K562 (cell line): Measurements from ENCODE around the gene PITX2. TPM values are rescaled to one million over a fixed set of nuclear protein-coding genes. Genes with fewer than 3 reads are reported as not detected.

ENCODE experiments used
- ATAC-seq: fragments of 200-7000 bp; cut with Tn5 transposase; 3 replicates; pipeline ENCODE4 v1.9.1; 2020; ENCODE audit warnings: moderate library complexity
- BruUV-seq: library from RNA; stranded (reverse); fragments of 400-500 nt; replicated peaks from 2 replicates; lab custom pipeline; 2021; lab: Mats Ljungman, UMichigan
- CTCF ChIA-PET: fragments of 300-600 bp; formaldehyde crosslinking; extraction: SDS; loops from one replicate; lab custom pipeline; 2021; ENCODE audit warnings: low intra/inter-chr PET ratio; lab: Yijun Ruan, JAX
- POLR2A ChIA-PET: fragments of 300-600, 350-650 bp; sonication (Branson Sonifier 250); formaldehyde crosslinking; extraction: SDS; loops from one replicate; lab custom pipeline; 2021; ENCODE audit warnings: antibody characterized with exemption, inconsistent platforms; lab: Yijun Ruan, JAX
- DNase-seq, 4 experiments: peaks; one replicate each; pipeline versions ENCODE4 v3.0.0 to v3.0.0-alpha.2; 2011 to 2018; ENCODE audit warnings: low spot score in 3 of 4, mixed read lengths in 3 of 4; ENCODE audit errors: extremely low read depth in 1 of 4
- FAIRE-seq: peaks from 2 replicates; lab custom pipeline; 2011; peaks lifted over from hg19 to GRCh38; lab: Jason Lieb, UNC
- H2AFZ ChIP-seq: 2 replicates; pipeline ENCODE4 v1.6.0; 2011; ENCODE audit warnings: low read depth, low read length, control low read depth, inconsistent platforms
- H3K27ac ChIP-seq: fragments of 200-600 bp; 3 replicates; pipeline ENCODE4 v1.8.0; 2011; ENCODE audit warnings: low read depth, mild to moderate bottlenecking, control low read depth, inconsistent platforms, low read length, moderate library complexity, mixed read lengths; ENCODE audit errors: extremely low read depth
- H3K27me3 ChIP-seq, 2 experiments: fragments of 300-600 bp in 1 of 2; 2 replicates in 1 of 2; 3 replicates in 1 of 2; pipeline versions ENCODE4 v1.6.0 to v1.8.0; 2011; ENCODE audit warnings: inconsistent platforms in 2 of 2, low read length in 2 of 2, mild to moderate bottlenecking in 1 of 2, mixed read lengths in 1 of 2, moderate library complexity in 1 of 2; ENCODE audit not compliant: control insufficient read depth in 2 of 2, insufficient read depth in 2 of 2
- H3K36me3 ChIP-seq: fragments of 300-600 bp; 3 replicates; pipeline ENCODE4 v1.8.0; 2011; ENCODE audit warnings: mild to moderate bottlenecking, low read length, inconsistent platforms; ENCODE audit not compliant: control insufficient read depth, insufficient read depth
- H3K4me1 ChIP-seq, 2 experiments: fragments of 200-600 bp in 1 of 2; replicated peaks in 1 of 2; 2 replicates in 1 of 2; 3 replicates in 1 of 2; pipeline versions ENCODE4 v1.5.1 to v1.8.0; 2011; ENCODE audit warnings: inconsistent platforms in 2 of 2, low read length in 2 of 2, mild to moderate bottlenecking in 1 of 2, mixed read lengths in 1 of 2, moderate library complexity in 1 of 2; ENCODE audit not compliant: control insufficient read depth in 2 of 2, insufficient read depth in 2 of 2
- H3K4me2 ChIP-seq: 2 replicates; pipeline ENCODE4 v1.6.1; 2011; ENCODE audit warnings: low read length, control low read depth, inconsistent platforms, mixed read lengths; ENCODE audit not compliant: insufficient read depth
- H3K4me3 ChIP-seq: fragments of 200-600 bp; sonication (generic), shearing (Covaris generic); 2 replicates; pipeline ENCODE4 v1.5.1; 2016; ENCODE audit warnings: control low read depth, inconsistent platforms
- H3K79me2 ChIP-seq: fragments of 200-600 bp; 3 replicates; pipeline ENCODE4 v1.8.0; 2011; ENCODE audit warnings: low read length, inconsistent platforms; ENCODE audit not compliant: control insufficient read depth, insufficient read depth
- H3K9ac ChIP-seq, 2 experiments: 2 replicates each; pipeline versions ENCODE4 v1.6.0 to v1.6.1; 2011; ENCODE audit warnings: low read depth in 2 of 2, low read length in 2 of 2, control low read depth in 1 of 2, inconsistent platforms in 1 of 2, mild to moderate bottlenecking in 1 of 2, mixed read lengths in 1 of 2; ENCODE audit not compliant: insufficient read depth in 1 of 2
- H3K9me1 ChIP-seq: one replicate; pipeline ENCODE4 v1.6.0; 2011; ENCODE audit warnings: inconsistent platforms, mild to moderate bottlenecking, low read length, moderate library complexity; ENCODE audit not compliant: control insufficient read depth, insufficient read depth
- H3K9me3 ChIP-seq: replicated peaks from 2 replicates; pipeline ENCODE4 v1.5.1; 2011; ENCODE audit warnings: low read depth, low read length, inconsistent platforms; ENCODE audit not compliant: control insufficient read depth, insufficient read depth
- H4K20me1 ChIP-seq: replicated peaks from 2 replicates; pipeline ENCODE4 v1.6.1; 2011; ENCODE audit warnings: low read length, inconsistent platforms, mixed read lengths; ENCODE audit not compliant: control insufficient read depth, insufficient read depth
- CCNT2 ChIP-seq: IDR thresholded peaks from 2 replicates; pipeline ENCODE4 v1.6.1; 2011; ENCODE audit warnings: borderline replicate concordance, low read depth, mild to moderate bottlenecking, moderate library complexity, mixed read lengths, low read length; ENCODE audit not compliant: insufficient read length; ENCODE audit errors: extremely low read depth
- GABPB1 ChIP-seq: sonication (generic); formaldehyde crosslinking; IDR thresholded peaks from 2 replicates; pipeline ENCODE4 v1.8.0; 2022; ENCODE audit warnings: mild to moderate bottlenecking, missing genetic modification reagents
- GATAD2B ChIP-seq: fragments of 450-650 bp; IDR thresholded peaks from 2 replicates; pipeline ENCODE4 v1.6.1; 2017; ENCODE audit warnings: mild to moderate bottlenecking, borderline replicate concordance
- KLF1 ChIP-seq: fragments of 450-650 bp; IDR thresholded peaks from 2 replicates; pipeline ENCODE4 v1.6.1; 2016; ENCODE audit warnings: missing genetic modification characterization, missing compliant biosample characterization
- NFATC3 ChIP-seq: fragments of 450-650 bp; IDR thresholded peaks from 2 replicates; pipeline ENCODE4 v1.6.1; 2017; ENCODE audit warnings: mild to moderate bottlenecking
- SRSF7 ChIP-seq: fragments of 200-400 bp; formaldehyde crosslinking; optimal IDR thresholded peaks from 2 replicates; pipeline ENCODE3; 2017; ENCODE audit warnings: mild to moderate bottlenecking, low read depth, low read length
- WGBS: fragments of 100-300 bp; shearing (Covaris generic); methylation state at CpG from one replicate; pipeline ENCODE4 v1.1.6; 2016; ENCODE audit warnings: low coverage, mixed read lengths; ENCODE audit not compliant: insufficient coverage; ENCODE audit errors: missing lambda C conversion rate; 5-methylcytosine and 5-hydroxymethylcytosine counted together
- in situ Hi-C: fragments of 300-500 bp; cut with MboI; formaldehyde crosslinking; loops from 4 replicates; pipeline ENCODE4 v1.15.0; 2018; ENCODE audit warnings: inconsistent platforms, mixed read lengths
- intact Hi-C: fragments of 100-400 bp; cut with micrococcal nuclease; formaldehyde crosslinking; loops from 2 replicates; pipeline ENCODE4 v1.14.2; 2022
- polyA plus RNA-seq, 8 experiments: library from polyadenylated mRNA; depleted of rRNA in 4 of 8; stranded (reverse) in 5 of 8; unstranded in 3 of 8; fragments of >200 nt; fragmentation: Nextera tagmentation in 2 of 8; fragmentation: Illumina TruSeq in 1 of 8; extraction: Ambion mirVana in 2 of 8; extraction: Trizol in 1 of 8; gene quantifications; 2 replicates each; pipeline versions ENCODE4 v1.2.1 to v1.2.3, GENCODE V29; 2011 to 2014; ENCODE audit warnings: inconsistent platforms in 1 of 8, missing spikeins in 1 of 8
- total RNA-seq, 7 experiments: library from RNA; depleted of rRNA in 6 of 7; stranded (reverse); fragments of >200 nt in 6 of 7; fragmentation: Illumina TruSeq in 2 of 7; extraction: Trizol in 2 of 7; gene quantifications; 2 replicates each; pipeline versions ENCODE4 v1.2.1 to v1.2.3, GENCODE V29; 2011 to 2021; ENCODE audit warnings: low replicate concordance in 1 of 7
- TF ChIP-seq, protein P1 (sequence below): sonication (generic); formaldehyde crosslinking; IDR thresholded peaks from 2 replicates; pipeline ENCODE4 v1.9.0; 2022; ENCODE audit warnings: mild to moderate bottlenecking, missing genetic modification reagents
- TF ChIP-seq, protein P2 (sequence below), 2 experiments: fragments of 150-350 bp in 1 of 2; IDR thresholded peaks; 2 replicates each; pipeline ENCODE4 v1.6.1; 2012 to 2016; ENCODE audit warnings: low read depth in 2 of 2, low read length in 2 of 2, mild to moderate bottlenecking in 1 of 2, moderate library complexity in 1 of 2
- TF ChIP-seq, protein P3 (sequence below): fragments of 450-650 bp; formaldehyde crosslinking; IDR thresholded peaks from 2 replicates; pipeline ENCODE4 v1.4.0; 2020; ENCODE audit warnings: mild to moderate bottlenecking, mixed read lengths
- TF ChIP-seq, protein P4 (sequence below): IDR thresholded peaks from 2 replicates; pipeline ENCODE4 v1.6.1; 2014; ENCODE audit warnings: antibody characterized with exemption
- TF ChIP-seq, protein P5 (sequence below): fragments of 450-650 bp; formaldehyde crosslinking; conservative IDR thresholded peaks from 2 replicates; pipeline ENCODE4 v1.4.0; 2022; ENCODE audit warnings: mild to moderate bottlenecking, missing genetic modification characterization

The PITX2 gene
- total and polyA plus RNA-seq, 9 of the 15 experiments (the other 6 are each of a cell fraction or from before 2014, with no cell fraction given) = 0.08 TPM; not detected in 8

DNA sequence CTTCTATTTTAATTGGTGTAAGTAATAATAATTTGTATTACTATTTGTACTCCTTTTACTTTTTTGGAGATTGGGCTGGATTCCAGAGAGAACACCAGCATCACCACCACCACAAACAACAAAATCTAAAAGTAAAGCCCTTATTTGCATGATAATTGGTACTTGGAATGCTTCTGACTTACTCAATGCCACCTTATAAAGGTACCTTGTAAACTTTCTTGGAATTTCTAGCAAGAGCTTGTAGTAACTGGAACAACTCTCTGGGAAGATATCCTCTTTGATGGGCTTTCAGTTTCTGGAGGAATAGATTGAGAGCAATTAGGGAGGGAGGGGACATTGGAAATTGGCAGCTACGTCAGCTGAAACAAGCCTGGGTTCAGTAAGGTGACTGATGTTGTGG is 20.2 kb upstream of the PITX2 start:
- ChIA-PET CTCF (no interaction called here), POLR2A (no interaction called here)
- no peak overlapping the region for H2AFZ ChIP-seq
- no peaks in the 10 kb centered on the region for H3K9me1 ChIP-seq
- TF ChIP-seq NFATC3 (no peak), KLF1 (tag) (no peak), GATAD2B (no peak), CCNT2 (no peak), SRSF7 (no peak), GABPB1 (CRISPR knock-in tag) (no peak)
- TF ChIP-seq, protein P1, sequence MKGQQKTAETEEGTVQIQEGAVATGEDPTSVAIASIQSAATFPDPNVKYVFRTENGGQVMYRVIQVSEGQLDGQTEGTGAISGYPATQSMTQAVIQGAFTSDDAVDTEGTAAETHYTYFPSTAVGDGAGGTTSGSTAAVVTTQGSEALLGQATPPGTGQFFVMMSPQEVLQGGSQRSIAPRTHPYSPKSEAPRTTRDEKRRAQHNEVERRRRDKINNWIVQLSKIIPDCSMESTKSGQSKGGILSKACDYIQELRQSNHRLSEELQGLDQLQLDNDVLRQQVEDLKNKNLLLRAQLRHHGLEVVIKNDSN (CRISPR knock-in tag) = no peak
- TF ChIP-seq, protein P2, sequence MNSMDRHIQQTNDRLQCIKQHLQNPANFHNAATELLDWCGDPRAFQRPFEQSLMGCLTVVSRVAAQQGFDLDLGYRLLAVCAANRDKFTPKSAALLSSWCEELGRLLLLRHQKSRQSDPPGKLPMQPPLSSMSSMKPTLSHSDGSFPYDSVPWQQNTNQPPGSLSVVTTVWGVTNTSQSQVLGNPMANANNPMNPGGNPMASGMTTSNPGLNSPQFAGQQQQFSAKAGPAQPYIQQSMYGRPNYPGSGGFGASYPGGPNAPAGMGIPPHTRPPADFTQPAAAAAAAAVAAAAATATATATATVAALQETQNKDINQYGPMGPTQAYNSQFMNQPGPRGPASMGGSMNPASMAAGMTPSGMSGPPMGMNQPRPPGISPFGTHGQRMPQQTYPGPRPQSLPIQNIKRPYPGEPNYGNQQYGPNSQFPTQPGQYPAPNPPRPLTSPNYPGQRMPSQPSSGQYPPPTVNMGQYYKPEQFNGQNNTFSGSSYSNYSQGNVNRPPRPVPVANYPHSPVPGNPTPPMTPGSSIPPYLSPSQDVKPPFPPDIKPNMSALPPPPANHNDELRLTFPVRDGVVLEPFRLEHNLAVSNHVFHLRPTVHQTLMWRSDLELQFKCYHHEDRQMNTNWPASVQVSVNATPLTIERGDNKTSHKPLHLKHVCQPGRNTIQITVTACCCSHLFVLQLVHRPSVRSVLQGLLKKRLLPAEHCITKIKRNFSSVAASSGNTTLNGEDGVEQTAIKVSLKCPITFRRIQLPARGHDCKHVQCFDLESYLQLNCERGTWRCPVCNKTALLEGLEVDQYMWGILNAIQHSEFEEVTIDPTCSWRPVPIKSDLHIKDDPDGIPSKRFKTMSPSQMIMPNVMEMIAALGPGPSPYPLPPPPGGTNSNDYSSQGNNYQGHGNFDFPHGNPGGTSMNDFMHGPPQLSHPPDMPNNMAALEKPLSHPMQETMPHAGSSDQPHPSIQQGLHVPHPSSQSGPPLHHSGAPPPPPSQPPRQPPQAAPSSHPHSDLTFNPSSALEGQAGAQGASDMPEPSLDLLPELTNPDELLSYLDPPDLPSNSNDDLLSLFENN (IDR thresholded peaks at IDR 0.05; ENCODE audit: low read depth in 2 of 2, low read length in 2 of 2) = no peak
- TF ChIP-seq, protein P3, sequence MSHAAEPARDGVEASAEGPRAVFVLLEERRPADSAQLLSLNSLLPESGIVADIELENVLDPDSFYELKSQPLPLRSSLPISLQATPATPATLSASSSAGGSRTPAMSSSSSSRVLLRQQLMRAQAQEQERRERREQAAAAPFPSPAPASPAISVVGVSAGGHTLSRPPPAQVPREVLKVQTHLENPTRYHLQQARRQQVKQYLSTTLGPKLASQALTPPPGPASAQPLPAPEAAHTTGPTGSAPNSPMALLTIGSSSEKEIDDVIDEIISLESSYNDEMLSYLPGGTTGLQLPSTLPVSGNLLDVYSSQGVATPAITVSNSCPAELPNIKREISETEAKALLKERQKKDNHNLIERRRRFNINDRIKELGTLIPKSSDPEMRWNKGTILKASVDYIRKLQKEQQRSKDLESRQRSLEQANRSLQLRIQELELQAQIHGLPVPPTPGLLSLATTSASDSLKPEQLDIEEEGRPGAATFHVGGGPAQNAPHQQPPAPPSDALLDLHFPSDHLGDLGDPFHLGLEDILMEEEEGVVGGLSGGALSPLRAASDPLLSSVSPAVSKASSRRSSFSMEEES (CRISPR knock-in tag) = no peak
- TF ChIP-seq, protein P4, sequence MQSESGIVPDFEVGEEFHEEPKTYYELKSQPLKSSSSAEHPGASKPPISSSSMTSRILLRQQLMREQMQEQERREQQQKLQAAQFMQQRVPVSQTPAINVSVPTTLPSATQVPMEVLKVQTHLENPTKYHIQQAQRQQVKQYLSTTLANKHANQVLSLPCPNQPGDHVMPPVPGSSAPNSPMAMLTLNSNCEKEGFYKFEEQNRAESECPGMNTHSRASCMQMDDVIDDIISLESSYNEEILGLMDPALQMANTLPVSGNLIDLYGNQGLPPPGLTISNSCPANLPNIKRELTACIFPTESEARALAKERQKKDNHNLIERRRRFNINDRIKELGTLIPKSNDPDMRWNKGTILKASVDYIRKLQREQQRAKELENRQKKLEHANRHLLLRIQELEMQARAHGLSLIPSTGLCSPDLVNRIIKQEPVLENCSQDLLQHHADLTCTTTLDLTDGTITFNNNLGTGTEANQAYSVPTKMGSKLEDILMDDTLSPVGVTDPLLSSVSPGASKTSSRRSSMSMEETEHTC = no peak
- TF ChIP-seq, protein P5, sequence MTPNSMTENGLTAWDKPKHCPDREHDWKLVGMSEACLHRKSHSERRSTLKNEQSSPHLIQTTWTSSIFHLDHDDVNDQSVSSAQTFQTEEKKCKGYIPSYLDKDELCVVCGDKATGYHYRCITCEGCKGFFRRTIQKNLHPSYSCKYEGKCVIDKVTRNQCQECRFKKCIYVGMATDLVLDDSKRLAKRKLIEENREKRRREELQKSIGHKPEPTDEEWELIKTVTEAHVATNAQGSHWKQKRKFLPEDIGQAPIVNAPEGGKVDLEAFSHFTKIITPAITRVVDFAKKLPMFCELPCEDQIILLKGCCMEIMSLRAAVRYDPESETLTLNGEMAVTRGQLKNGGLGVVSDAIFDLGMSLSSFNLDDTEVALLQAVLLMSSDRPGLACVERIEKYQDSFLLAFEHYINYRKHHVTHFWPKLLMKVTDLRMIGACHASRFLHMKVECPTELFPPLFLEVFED (CRISPR knock-in tag) = no peak
- intact Hi-C loops = no loop called here
- DNase-seq (no peak), FAIRE-seq (no peak), ATAC-seq (no peak)
- H3K79me2 ChIP-seq = no peaks in the 10 kb centered on the region
- no peaks in the 10 kb centered on the region for H4K20me1 ChIP-seq
- no peak overlapping the region for H3K9ac ChIP-seq
- no peak overlapping the region for H3K27ac ChIP-seq
- BruUV-seq = no TSS peak
- H3K4me1 ChIP-seq = no peaks in the 10 kb centered on the region
- in situ Hi-C loops = no loop called here
- WGBS = 7% methylated on average over 1 of the region's 1 CpG
- H3K4me3 ChIP-seq = no peak overlapping the region
- no peak overlapping the region for H3K4me2 ChIP-seq
- H3K36me3 ChIP-seq = no peaks in the 10 kb centered on the region
- H3K9me3 ChIP-seq = no peaks in the 10 kb centered on the region
- peaks cover 13 to 17% of the 10 kb centered on the region in 2 experiments; a peak in 3 of 5 replicates for H3K27me3 ChIP-seq
